ENCODE measurements around the gene ACSM5. TPM values are rescaled to one million over a fixed set of nuclear protein-coding genes. Genes with fewer than 3 reads are reported as not detected.

Gene ACSM5
- total RNA-seq, 1 donor from 2014 or later, result not detected

GRCh38 chr16:20398603-20399002 lies 10.7 kb upstream of the ACSM5 start:
- H3K27me3 Mint-ChIP-seq (ENCODE audit: unreplicated experiment), result no peaks in the 10 kb centered on the region
- no peaks in the 10 kb centered on the region for H3K9me3 Mint-ChIP-seq (ENCODE audit: unreplicated experiment)
- H3K27ac Mint-ChIP-seq (ENCODE audit: unreplicated experiment), result no peak overlapping the region
- no peaks in the 10 kb centered on the region for H3K4me1 Mint-ChIP-seq (ENCODE audit: unreplicated experiment)
- no peaks in the 10 kb centered on the region for H3K36me3 Mint-ChIP-seq (ENCODE audit: low read depth, unreplicated experiment)
- no peak for DNase-seq (ENCODE audit: low spot score)
- TF ChIP-seq CTCF (IDR thresholded peaks at IDR 0.05; ENCODE audit: unreplicated experiment), result no peak
- H3K4me3 Mint-ChIP-seq (ENCODE audit: unreplicated experiment), result no peak overlapping the region

GRCh38 chr16:20399185-20399584 lies 10.1 kb upstream of the ACSM5 start:
- Mint-ChIP-seq H3K36me3 (ENCODE audit: low read depth, unreplicated experiment) (no peaks in the 10 kb centered on the region), H3K9me3 (ENCODE audit: unreplicated experiment) (no peaks in the 10 kb centered on the region), H3K4me3 (ENCODE audit: unreplicated experiment) (no peak overlapping the region), H3K27me3 (ENCODE audit: unreplicated experiment) (no peaks in the 10 kb centered on the region), H3K27ac (ENCODE audit: unreplicated experiment) (no peak overlapping the region), H3K4me1 (ENCODE audit: unreplicated experiment) (no peaks in the 10 kb centered on the region)
- DNase-seq (ENCODE audit: low spot score), result no peak
- TF ChIP-seq CTCF (IDR thresholded peaks at IDR 0.05; ENCODE audit: unreplicated experiment), result no peak

GRCh38 chr16:20401066-20401465 lies 8.3 kb upstream of the ACSM5 start:
- H3K4me3 Mint-ChIP-seq (ENCODE audit: unreplicated experiment), result no peak overlapping the region
- no peaks in the 10 kb centered on the region for H3K27me3 Mint-ChIP-seq (ENCODE audit: unreplicated experiment)
- no peaks in the 10 kb centered on the region for H3K36me3 Mint-ChIP-seq (ENCODE audit: low read depth, unreplicated experiment)
- no peaks in the 10 kb centered on the region for H3K9me3 Mint-ChIP-seq (ENCODE audit: unreplicated experiment)
- no peak overlapping the region for H3K27ac Mint-ChIP-seq (ENCODE audit: unreplicated experiment)
- no peak for TF ChIP-seq CTCF (IDR thresholded peaks at IDR 0.05; ENCODE audit: unreplicated experiment)
- DNase-seq (ENCODE audit: low spot score), result no peak
- H3K4me1 Mint-ChIP-seq (ENCODE audit: unreplicated experiment), result no peaks in the 10 kb centered on the region

- no peak overlapping the region for H3K27ac Mint-ChIP-seq (ENCODE audit: unreplicated experiment)
- no peaks in the 10 kb centered on the region for H3K27me3 Mint-ChIP-seq (ENCODE audit: unreplicated experiment)
- TF ChIP-seq CTCF (IDR thresholded peaks at IDR 0.05; ENCODE audit: unreplicated experiment), result no peak
- H3K4me3 Mint-ChIP-seq (ENCODE audit: unreplicated experiment), result no peak overlapping the region
- no peaks in the 10 kb centered on the region for H3K4me1 Mint-ChIP-seq (ENCODE audit: unreplicated experiment)
- no peak for DNase-seq (ENCODE audit: low spot score)
- no peaks in the 10 kb centered on the region for H3K9me3 Mint-ChIP-seq (ENCODE audit: unreplicated experiment)
- no peaks in the 10 kb centered on the region for H3K36me3 Mint-ChIP-seq (ENCODE audit: low read depth, unreplicated experiment)
Measured at GRCh38 chr16:20401475-20402016, 7.8 kb upstream of the ACSM5 start.

GRCh38 chr16:20402651-20403050 lies 6.7 kb upstream of the ACSM5 start:
- no peak overlapping the region for H3K4me3 Mint-ChIP-seq (ENCODE audit: unreplicated experiment)
- H3K27ac Mint-ChIP-seq (ENCODE audit: unreplicated experiment), result no peak overlapping the region
- H3K4me1 Mint-ChIP-seq (ENCODE audit: unreplicated experiment), result peaks cover 2% of the 10 kb centered on the region
- DNase-seq (ENCODE audit: low spot score), result no peak
- H3K9me3 Mint-ChIP-seq (ENCODE audit: unreplicated experiment), result no peaks in the 10 kb centered on the region
- no peaks in the 10 kb centered on the region for H3K36me3 Mint-ChIP-seq (ENCODE audit: low read depth, unreplicated experiment)
- H3K27me3 Mint-ChIP-seq (ENCODE audit: unreplicated experiment), result no peaks in the 10 kb centered on the region
- TF ChIP-seq CTCF (IDR thresholded peaks at IDR 0.05; ENCODE audit: unreplicated experiment), result no peak

Measured in endothelial cell (in vitro differentiated cells).